Epithelial cell of umbilical artery (primary cell): ENCODE results near the gene MYCBPAP. TPM values are rescaled to one million over a fixed set of nuclear protein-coding genes. Genes with fewer than 3 reads are reported as not detected.

Experiments
- total RNA-seq: library from RNA; depleted of rRNA; stranded (reverse); fragments of >200 nt; gene quantifications from 2 replicates; pipeline ENCODE4 v1.2.3, GENCODE V29; 2014

MYCBPAP gene, protein sequence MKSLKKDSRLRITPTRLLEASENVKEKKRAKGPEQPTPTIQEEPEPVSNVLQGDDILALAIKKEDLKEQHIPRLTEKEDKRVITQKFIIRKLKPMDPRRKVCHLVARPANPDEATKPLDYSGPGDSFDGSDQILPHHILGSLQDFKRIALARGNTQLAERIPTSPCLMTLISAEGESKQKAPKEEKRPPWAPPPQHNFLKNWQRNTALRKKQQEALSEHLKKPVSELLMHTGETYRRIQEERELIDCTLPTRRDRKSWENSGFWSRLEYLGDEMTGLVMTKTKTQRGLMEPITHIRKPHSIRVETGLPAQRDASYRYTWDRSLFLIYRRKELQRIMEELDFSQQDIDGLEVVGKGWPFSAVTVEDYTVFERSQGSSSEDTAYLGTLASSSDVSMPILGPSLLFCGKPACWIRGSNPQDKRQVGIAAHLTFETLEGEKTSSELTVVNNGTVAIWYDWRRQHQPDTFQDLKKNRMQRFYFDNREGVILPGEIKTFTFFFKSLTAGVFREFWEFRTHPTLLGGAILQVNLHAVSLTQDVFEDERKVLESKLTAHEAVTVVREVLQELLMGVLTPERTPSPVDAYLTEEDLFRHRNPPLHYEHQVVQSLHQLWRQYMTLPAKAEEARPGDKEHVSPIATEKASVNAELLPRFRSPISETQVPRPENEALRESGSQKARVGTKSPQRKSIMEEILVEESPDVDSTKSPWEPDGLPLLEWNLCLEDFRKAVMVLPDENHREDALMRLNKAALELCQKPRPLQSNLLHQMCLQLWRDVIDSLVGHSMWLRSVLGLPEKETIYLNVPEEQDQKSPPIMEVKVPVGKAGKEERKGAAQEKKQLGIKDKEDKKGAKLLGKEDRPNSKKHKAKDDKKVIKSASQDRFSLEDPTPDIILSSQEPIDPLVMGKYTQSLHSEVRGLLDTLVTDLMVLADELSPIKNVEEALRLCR
- total RNA-seq: under 0.01 and 1.4 TPM in 2 replicates

DNA sequence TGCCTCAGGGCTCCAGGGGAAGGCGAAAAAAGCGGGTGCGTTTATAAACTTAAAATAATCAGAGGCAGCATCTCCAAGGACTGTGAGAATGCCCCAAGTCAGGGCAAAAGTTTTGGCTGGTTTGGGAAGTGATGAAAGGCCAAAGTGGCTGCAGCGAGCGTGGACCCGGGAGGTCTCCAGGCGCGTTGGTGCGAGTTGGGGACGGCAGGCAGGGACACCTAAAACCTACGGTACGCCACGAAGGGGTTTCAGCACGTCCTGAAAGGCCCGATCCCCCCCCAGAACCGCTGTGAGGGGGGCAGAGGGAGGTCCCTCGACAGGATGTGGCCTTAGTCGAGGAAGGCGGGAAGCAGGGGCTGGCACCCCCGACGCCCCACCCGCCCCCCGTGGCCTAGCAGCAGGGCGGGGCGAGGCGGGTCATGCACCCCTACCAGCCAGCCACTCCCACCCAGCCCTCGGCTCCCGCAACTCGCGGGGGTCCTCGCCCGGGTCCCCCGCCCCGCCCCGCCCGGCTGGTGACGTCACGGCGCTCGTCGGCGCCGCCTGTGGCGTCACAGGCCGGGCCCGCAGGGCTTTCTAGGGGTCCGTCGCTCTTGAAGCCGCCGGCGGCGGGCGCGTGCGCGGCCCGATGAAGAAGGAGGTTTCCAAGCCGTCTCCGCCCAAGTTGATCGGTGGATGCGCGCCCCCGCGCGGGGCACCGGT is at the start of gene MYCBPAP:
TSS of gene MYCBPAP (plus strand) at position 569 of the 702 bp plus-strand sequence. CDS start 236 bp downstream, outside the sequence.

DNA sequence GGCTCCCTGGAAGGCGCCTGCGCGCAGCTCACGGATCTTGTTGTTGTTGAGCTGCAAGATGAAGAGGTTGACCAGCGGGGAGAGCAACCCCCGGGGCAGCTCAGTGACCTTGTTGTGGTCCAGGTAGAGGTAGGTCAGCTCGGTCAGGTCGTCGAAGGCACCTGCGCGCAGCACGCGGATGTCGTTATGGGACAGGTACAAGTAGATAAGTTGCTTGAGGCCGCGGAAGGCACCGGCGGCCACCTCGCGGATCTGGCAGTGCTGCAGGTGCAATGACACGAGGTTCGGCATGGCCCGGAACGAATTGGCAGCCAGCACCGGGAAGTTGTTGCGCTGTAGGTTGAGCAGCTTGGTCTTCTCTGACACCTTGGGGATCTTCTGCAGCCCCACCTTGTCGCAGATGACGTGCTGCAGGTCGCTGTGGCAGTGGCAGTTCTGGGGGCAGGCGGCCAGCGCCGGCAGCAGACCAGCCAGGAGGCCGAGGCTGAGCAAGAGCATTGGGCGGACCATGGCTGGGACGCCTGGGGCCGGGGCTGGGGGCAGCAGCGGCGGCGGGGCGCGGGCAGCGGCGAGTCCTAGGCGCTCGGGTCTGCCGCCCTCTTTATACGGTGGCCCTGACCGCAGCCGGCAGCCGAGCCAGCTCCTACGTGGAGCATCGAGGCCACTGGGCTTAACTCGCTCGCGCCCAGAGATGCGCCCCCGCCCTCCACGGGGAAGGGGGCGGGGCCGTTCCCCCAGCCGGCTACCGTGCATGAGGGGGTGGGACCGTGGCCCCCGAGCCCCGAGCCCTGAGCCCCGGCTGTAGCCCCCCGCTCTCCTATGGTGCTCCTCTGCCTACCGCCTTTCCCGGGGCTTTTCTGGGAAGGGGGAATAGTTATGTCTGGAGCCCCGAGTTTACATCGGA is 39.7 kb upstream of the MYCBPAP start, which contains the start of gene CHAD:
TSS of gene CHAD (minus strand) at position 577 of the 904 bp plus-strand sequence. CDS start at position 510, 67 bp downstream.

DNA sequence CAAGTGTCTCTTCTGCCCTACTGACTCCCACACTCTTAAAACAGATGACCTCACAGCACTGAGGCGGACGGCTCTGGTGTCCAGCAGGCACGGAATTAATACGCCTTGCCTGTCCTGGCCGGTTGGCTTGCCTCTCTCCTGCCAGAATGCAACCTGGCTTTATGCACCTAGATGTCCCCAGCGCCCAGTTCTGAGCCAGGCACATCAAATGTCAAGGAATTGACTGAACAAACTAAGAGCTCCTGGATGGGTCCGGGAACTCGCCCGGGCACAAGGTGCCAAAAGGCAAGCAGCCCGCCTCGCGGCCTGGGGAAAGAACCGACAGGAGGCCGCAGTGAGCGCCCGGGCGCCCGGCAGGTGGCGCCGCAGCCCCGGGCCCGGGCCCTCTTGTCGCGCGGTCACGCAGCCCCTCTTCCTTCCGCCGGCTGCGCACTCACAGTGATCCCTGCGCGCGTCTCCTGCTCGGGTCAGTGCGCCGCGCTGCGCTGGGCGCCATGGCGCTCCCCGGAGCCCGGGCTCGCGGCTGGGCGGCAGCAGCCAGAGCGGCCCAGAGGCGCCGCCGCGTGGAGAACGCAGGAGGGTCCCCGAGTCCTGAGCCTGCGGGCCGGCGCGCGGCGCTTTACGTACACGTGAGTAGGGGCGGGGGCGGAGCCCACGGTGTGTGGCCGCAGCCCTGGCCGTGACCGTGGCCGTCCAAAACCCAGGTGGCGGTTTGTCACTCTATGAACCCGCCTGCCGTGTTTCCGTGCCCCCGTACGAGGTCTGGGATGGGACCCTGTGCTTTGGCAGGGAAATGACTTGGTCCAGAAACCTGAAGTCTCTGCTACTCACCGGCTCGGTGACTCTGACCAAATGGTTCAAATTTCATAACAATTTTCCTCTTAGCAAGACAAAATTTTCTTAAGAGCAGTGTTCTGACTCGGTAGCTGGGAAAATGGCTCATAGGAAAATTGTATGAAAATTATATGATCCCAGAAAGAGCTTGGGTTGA is 29.6 kb upstream of the MYCBPAP start, which contains the start of gene RSAD1:
TSS of gene RSAD1 (plus strand) at position 470 of the 991 bp plus-strand sequence. CDS start at position 495, 25 bp downstream.

DNA sequence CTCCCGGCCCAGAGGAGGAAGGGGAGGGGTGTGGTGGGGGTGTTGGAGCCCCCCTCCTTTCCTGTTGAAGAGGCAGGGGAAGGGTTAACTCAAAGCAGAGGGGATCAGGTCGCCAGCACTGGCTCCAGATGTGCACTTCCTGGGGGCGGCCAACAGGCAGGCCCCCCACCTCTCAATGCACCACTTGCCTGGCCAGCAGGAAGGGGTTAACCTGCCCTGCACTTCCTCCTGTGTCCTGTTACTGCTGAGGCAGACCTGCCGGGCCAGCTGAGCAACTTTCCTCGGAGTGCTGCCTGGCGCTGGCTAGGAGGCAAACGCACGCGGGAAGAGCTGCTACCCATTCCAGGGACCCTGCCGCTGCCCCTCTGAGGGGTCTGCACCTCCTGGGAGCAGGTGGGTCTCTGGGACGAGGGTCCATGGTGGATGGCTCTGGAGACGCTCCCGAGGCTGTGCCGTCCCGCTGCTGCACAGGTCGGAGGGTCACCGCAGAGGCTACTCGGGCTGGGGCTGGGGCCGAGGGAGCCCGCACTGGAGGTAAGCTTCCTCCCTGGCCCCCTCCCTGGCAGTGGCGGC is 24.3 kb downstream of the MYCBPAP start, which contains the start of gene EPN3:
TSS of gene EPN3 (plus strand) at position 284 of the 573 bp plus-strand sequence. CDS start 3,822 bp downstream, outside the sequence.

DNA sequence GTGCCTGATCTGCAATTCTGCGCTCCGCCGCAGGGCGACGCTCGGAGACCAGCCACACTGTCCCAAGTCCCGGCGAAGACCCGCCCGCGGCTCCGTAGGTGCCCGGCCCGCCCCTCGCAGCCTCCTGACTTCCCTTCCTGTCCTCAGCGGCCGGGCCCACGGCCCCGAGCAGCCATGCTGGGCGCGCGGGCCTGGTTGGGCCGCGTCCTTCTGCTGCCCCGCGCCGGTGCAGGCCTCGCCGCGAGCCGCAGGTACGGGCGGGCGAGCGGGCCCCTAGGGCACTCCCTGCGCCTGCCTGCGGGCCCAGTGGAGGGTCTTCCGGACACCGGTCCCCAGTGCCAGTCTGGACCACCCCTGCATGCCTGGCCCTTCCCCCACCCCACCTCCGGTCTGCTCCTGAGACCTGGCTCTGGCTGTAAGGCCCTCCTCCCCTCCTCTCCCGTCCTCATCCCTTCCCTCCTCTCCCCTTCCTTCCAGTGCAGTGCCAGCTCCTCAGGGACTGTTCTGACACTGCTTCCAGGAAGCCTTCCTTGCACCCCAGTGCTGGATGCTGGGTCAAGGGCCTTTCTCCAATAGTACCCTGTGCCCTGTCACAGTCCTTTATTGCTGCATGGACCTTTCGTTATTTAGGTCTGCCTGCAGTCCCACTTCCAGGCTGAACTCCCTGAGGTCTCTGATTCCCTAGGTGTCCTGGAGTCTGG is 38.9 kb downstream of the MYCBPAP start, which contains the start of gene SPATA20:
TSS of gene SPATA20 (plus strand) at position 140 of the 701 bp plus-strand sequence. CDS start at position 175, 35 bp downstream.

DNA sequence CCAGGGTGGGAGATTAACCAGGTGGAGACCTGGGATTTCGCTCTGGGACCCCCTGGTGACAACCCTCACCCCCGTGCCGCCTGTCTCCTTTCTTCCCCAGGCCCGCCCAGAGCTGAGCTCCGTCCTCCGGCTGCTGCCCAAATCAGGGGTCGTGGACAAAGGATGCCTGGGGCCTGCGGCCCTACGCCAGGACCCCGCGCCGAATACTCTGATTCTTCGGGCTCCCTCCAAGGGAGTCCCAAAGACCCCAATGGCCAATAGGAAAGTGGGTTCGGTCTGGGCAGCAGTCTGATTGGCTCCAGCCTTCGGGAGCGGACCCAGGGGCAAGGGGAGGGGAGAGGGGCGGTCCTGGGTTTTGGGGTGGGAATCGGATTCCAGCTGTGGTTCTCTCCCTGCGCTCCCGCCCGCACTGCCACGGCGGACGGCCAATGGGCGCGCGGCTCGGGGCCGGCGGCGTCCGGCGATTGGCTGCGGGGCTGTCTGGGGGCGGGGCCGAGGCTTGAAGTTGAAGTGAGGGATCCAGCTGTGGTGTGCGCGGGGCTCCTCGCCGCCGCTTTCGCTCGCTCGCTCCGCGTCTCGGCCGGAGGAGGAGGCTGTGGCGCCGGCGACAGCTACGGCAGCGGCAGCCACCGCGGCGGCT is 52.1 kb downstream of the MYCBPAP start, which contains the start of gene CACNA1G:
TSS of gene CACNA1G (plus strand) at position 531 of the 640 bp plus-strand sequence. CDS start 745 bp downstream, outside the sequence.

Other genes with a start within 250 kb of the MYCBPAP start
- gene TMEM92, start 234.0 kb upstream of the MYCBPAP start, total RNA-seq: not detected in 2 replicates
- 29.6 and 34.8 TPM in 2 replicates for gene XYLT2, start 162.3 kb upstream of the MYCBPAP start, total RNA-seq
- 79.6 and 101 TPM in 2 replicates for gene MRPL27, start 135.3 kb upstream of the MYCBPAP start, total RNA-seq
- 2.6 and 6.4 TPM in 2 replicates for gene EME1, start 135.2 kb upstream of the MYCBPAP start, total RNA-seq
- gene LRRC59, start 110.9 kb upstream of the MYCBPAP start, total RNA-seq: 196 and 216 TPM in 2 replicates
- gene ACSF2, start 82.2 kb upstream of the MYCBPAP start, total RNA-seq: 10.7 and 16.7 TPM in 2 replicates
- not detected in 2 replicates for gene CHAD, start 39.6 kb upstream of the MYCBPAP start, total RNA-seq
- 19.6 and 28.9 TPM in 2 replicates for gene RSAD1, start 29.6 kb upstream of the MYCBPAP start, total RNA-seq
- under 0.01 and 0.15 TPM in 2 replicates for gene EPN3, start 24.3 kb downstream of the MYCBPAP start, total RNA-seq
- gene SPATA20, start 38.7 kb downstream of the MYCBPAP start, total RNA-seq: 32.2 and 32.8 TPM in 2 replicates
- gene CACNA1G, start 52.3 kb downstream of the MYCBPAP start, total RNA-seq: not detected in 2 replicates
- 1.6 and 3.3 TPM in 2 replicates for gene ABCC3, start 126.4 kb downstream of the MYCBPAP start, total RNA-seq
- gene ANKRD40, start 199.5 kb downstream of the MYCBPAP start, total RNA-seq: 32.2 and 39.1 TPM in 2 replicates
- gene LUC7L3, start 211.2 kb downstream of the MYCBPAP start, total RNA-seq: 24.4 and 36.5 TPM in 2 replicates